Measurements from ENCODE around the gene MLF2.

MLF2 gene

DNA sequence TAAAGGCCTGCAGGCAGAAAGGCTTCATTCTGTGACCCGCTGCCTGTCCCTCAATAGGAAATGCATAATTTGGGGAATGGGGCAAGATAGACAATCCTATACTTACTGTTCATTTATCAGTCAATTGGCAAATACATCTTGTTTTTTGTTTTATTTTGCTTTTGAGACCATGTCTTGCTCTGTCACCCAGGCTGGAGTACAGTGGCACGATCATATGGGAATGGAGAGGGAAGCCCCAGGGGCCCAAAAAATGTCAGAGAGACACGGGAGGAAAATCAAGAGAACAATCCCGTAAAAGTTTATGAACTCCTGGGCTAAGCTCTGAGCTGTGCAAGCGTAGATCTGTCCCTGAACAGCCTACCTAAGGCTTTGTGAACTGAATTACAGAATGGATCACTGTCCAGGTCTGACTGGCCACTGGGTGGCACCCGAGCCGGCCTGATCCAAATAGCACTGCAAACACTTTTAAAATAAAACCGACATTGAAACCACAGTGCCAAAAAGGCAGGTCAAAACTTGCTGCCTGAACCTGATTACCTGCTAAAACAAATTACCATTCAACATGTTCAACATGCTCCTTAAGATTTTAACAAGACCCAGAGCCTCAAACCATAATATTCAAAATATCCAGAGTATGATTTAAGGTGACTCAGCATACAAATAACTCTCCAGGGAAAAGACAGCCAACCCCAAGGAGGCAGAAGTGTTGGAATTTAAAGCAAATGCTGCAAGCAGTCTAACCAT lies 17.3 kb downstream of the MLF2 start:
- TF ChIP-seq EP300 (IDR thresholded peaks at IDR 0.05; ENCODE audit: borderline replicate concordance): no peak
- TF ChIP-seq RAD21 (IDR thresholded peaks at IDR 0.05; ENCODE audit: low read depth): peak; percentile 86
- TF ChIP-seq TCF12 (IDR thresholded peaks at IDR 0.05; ENCODE audit: low read depth): no peak
- no peak for TF ChIP-seq FOXM1 (IDR thresholded peaks at IDR 0.05; ENCODE audit: borderline replicate concordance, low read depth)
- no peak for TF ChIP-seq YY1 (IDR thresholded peaks at IDR 0.05; ENCODE audit: low read depth)
- TF ChIP-seq, protein P1, sequence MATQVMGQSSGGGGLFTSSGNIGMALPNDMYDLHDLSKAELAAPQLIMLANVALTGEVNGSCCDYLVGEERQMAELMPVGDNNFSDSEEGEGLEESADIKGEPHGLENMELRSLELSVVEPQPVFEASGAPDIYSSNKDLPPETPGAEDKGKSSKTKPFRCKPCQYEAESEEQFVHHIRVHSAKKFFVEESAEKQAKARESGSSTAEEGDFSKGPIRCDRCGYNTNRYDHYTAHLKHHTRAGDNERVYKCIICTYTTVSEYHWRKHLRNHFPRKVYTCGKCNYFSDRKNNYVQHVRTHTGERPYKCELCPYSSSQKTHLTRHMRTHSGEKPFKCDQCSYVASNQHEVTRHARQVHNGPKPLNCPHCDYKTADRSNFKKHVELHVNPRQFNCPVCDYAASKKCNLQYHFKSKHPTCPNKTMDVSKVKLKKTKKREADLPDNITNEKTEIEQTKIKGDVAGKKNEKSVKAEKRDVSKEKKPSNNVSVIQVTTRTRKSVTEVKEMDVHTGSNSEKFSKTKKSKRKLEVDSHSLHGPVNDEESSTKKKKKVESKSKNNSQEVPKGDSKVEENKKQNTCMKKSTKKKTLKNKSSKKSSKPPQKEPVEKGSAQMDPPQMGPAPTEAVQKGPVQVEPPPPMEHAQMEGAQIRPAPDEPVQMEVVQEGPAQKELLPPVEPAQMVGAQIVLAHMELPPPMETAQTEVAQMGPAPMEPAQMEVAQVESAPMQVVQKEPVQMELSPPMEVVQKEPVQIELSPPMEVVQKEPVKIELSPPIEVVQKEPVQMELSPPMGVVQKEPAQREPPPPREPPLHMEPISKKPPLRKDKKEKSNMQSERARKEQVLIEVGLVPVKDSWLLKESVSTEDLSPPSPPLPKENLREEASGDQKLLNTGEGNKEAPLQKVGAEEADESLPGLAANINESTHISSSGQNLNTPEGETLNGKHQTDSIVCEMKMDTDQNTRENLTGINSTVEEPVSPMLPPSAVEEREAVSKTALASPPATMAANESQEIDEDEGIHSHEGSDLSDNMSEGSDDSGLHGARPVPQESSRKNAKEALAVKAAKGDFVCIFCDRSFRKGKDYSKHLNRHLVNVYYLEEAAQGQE (IDR thresholded peaks at IDR 0.05; ENCODE audit: low read depth): no peak
- TF ChIP-seq CEBPB (IDR thresholded peaks at IDR 0.05): no peak
- TF ChIP-seq NFIC (IDR thresholded peaks at IDR 0.05): 0 out of 2 replicates have a peak, but pooled peaks have one; percentile 11
- TF ChIP-seq ZBTB7A (IDR thresholded peaks at IDR 0.05; ENCODE audit: low read depth): no peak
- TF ChIP-seq TEAD4 (IDR thresholded peaks at IDR 0.05): no peak
- no peak for TF ChIP-seq CREB1 (IDR thresholded peaks at IDR 0.05; ENCODE audit: low read depth)

DNA sequence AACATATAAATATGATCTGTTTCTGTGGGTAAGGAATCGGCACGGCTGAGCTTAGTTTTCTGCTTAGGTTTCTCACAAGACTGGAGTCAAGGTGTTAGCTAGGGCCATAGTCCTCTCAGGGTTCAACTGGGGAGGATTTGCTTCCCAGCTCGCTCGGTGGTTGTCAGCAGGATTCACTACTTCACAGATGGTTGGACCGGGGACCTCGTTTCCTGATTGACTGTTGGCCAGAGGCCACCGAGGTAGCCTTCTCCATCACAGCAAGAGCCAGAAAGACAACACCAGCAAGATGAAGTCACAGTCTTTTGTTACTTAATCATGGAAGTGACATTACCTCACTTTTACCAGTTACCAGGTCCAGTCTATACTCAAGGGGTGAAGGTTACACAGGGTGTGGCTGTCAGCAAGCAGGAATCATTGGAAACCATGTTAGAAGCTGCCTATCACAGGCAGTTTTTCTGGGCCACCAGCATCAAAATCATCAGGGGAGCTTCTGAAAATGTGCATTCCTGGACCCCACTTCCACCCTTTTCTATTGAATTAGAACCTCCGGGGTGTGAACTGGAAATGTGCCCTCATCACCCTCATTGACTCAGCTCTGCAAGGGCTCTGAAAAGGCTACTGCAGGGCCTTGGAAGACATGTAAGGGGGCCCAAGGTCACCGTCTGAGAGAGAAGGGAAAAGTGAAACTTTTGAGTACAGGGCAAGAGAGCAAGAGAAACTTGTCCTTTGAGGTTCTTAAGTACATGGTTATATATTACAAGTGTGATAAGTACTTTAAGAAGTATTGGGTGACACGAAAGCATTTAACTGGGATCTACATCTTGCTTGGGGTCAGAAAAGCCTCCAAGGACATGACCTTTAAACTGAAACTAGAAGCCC lies 18.2 kb downstream of the MLF2 start:
- TF ChIP-seq TEAD4 (IDR thresholded peaks at IDR 0.05): no peak

- TF ChIP-seq NFIC (IDR thresholded peaks at IDR 0.05) (no peak), ZBTB7A (IDR thresholded peaks at IDR 0.05; ENCODE audit: low read depth) (no peak)
Measured at GRCh38 chr12:6730169-6730568, 22.8 kb downstream of the MLF2 start.

DNA sequence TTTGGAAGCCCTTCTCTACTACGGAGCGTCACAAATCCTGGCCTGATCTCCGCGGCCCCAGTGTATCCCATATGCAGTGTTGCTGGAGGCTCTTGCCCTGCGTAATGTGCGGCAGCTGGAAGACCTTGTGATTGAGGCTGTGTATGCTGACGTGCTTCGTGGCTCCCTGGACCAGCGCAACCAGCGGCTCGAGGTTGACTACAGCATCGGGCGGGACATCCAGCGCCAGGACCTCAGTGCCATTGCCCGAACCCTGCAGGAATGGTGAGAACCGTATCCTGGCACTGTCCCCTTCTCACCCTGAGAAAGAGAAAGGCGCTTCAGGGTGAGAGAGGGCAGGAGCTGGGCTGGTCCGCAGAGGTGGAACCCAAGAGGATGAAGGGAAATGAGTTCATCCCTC lies 23.8 kb downstream of the MLF2 start:
- no peak for TF ChIP-seq ZBTB7A (IDR thresholded peaks at IDR 0.05; ENCODE audit: low read depth)
- no peak for TF ChIP-seq RAD21 (IDR thresholded peaks at IDR 0.05; ENCODE audit: low read depth)
- TF ChIP-seq NFIC (IDR thresholded peaks at IDR 0.05): no peak
- TF ChIP-seq TAF1 (IDR thresholded peaks at IDR 0.05; ENCODE audit: low read depth): no peak
- TF ChIP-seq TEAD4 (IDR thresholded peaks at IDR 0.05): no peak
- TF ChIP-seq CREB1 (IDR thresholded peaks at IDR 0.05; ENCODE audit: low read depth): no peak
- no peak for TF ChIP-seq TCF12 (IDR thresholded peaks at IDR 0.05; ENCODE audit: low read depth)
- TF ChIP-seq USF1 (IDR thresholded peaks at IDR 0.05): no peak
- TF ChIP-seq, protein P1 (IDR thresholded peaks at IDR 0.05; ENCODE audit: low read depth): no peak
- no peak for TF ChIP-seq EGR1 (IDR thresholded peaks at IDR 0.05)
- TF ChIP-seq FOXM1 (IDR thresholded peaks at IDR 0.05; ENCODE audit: borderline replicate concordance, low read depth): no peak
- no peak for TF ChIP-seq CEBPB (IDR thresholded peaks at IDR 0.05)
- TF ChIP-seq YY1 (IDR thresholded peaks at IDR 0.05; ENCODE audit: low read depth): no peak
- TF ChIP-seq, protein P2, sequence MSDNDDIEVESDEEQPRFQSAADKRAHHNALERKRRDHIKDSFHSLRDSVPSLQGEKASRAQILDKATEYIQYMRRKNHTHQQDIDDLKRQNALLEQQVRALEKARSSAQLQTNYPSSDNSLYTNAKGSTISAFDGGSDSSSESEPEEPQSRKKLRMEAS (IDR thresholded peaks at IDR 0.05): no peak
- TF ChIP-seq EP300 (IDR thresholded peaks at IDR 0.05; ENCODE audit: borderline replicate concordance): no peak

- TF ChIP-seq FOXM1 (IDR thresholded peaks at IDR 0.05; ENCODE audit: borderline replicate concordance, low read depth) (no peak), EP300 (IDR thresholded peaks at IDR 0.05; ENCODE audit: borderline replicate concordance) (no peak), TEAD4 (IDR thresholded peaks at IDR 0.05) (no peak)
Measured at GRCh38 chr12:6725350-6725749, 27.6 kb downstream of the MLF2 start.

DNA sequence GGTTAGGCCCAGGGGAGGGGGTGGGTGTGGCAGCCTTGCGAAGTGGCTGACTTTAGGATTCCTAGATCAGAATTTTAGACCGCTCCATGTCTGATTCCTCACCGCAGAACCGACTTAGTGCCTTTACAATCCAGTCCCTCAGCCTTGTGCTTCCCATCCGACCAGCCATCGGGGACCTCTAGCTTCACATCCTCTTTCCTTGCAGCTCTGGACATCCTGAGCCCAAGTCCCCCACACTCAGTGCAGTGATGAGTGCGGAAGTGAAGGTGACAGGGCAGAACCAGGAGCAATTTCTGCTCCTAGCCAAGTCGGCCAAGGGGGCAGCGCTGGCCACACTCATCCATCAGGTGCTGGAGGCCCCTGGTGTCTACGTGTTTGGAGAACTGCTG lies 28.5 kb downstream of the MLF2 start:
- TF ChIP-seq USF1 (IDR thresholded peaks at IDR 0.05): no peak
- no peak for TF ChIP-seq TAF1 (IDR thresholded peaks at IDR 0.05; ENCODE audit: low read depth)
- TF ChIP-seq TEAD4 (IDR thresholded peaks at IDR 0.05): no peak
- TF ChIP-seq, protein P2 (IDR thresholded peaks at IDR 0.05): no peak
- no peak for TF ChIP-seq EP300 (IDR thresholded peaks at IDR 0.05; ENCODE audit: borderline replicate concordance)
- TF ChIP-seq CEBPB (IDR thresholded peaks at IDR 0.05): no peak
- TF ChIP-seq YY1 (IDR thresholded peaks at IDR 0.05; ENCODE audit: low read depth): no peak
- TF ChIP-seq, protein P1 (IDR thresholded peaks at IDR 0.05; ENCODE audit: low read depth): no peak
- TF ChIP-seq NFIC (IDR thresholded peaks at IDR 0.05): no peak
- TF ChIP-seq RAD21 (IDR thresholded peaks at IDR 0.05; ENCODE audit: low read depth): no peak
- TF ChIP-seq FOXM1 (IDR thresholded peaks at IDR 0.05; ENCODE audit: borderline replicate concordance, low read depth): no peak
- no peak for TF ChIP-seq TCF12 (IDR thresholded peaks at IDR 0.05; ENCODE audit: low read depth)
- TF ChIP-seq CREB1 (IDR thresholded peaks at IDR 0.05; ENCODE audit: low read depth): no peak
- no peak for TF ChIP-seq ZBTB7A (IDR thresholded peaks at IDR 0.05; ENCODE audit: low read depth)
- TF ChIP-seq EGR1 (IDR thresholded peaks at IDR 0.05): no peak
